NCI-H1436 treated with DMSO at 0.1 percent for 48 hours (cell line): ENCODE measurements around the gene TEAD1.
A peak's percentile ranks its signal among the peaks of the same experiment; 100 is the strongest.

Experiments used
- DNase-seq: peaks from one replicate; lab custom pipeline; 2025; lab: John Stamatoyannopoulos, UW

TEAD1 gene

GRCh38 chr11:12835286-12835685 is 161.1 kb downstream of the TEAD1 start:
- DNase-seq, result no peak

- DNase-seq, result no peak
These were observed 164.4 kb downstream of the TEAD1 start for GRCh38 chr11:12838463-12839123.

- DNase-seq, result no peak
These were observed 166.8 kb downstream of the TEAD1 start for GRCh38 chr11:12840871-12841660.

GRCh38 chr11:12841946-12842630 is 167.9 kb downstream of the TEAD1 start:
- DNase-seq, result no peak

GRCh38 chr11:12842933-12843636 is 168.9 kb downstream of the TEAD1 start:
- DNase-seq, result peak; percentile 81

GRCh38 chr11:12845163-12845562 is 170.9 kb downstream of the TEAD1 start:
- no peak for DNase-seq

GRCh38 chr11:12845739-12846358 is 171.6 kb downstream of the TEAD1 start:
- DNase-seq, result peak; percentile 72

- DNase-seq, result no peak
These were observed 172.8 kb downstream of the TEAD1 start for GRCh38 chr11:12846786-12847615.

GRCh38 chr11:12848413-12848812 is 174.2 kb downstream of the TEAD1 start:
- no peak for DNase-seq

- DNase-seq, result no peak
These were observed 179.1 kb downstream of the TEAD1 start for GRCh38 chr11:12853325-12853651.

GRCh38 chr11:12853652-12854296 is 179.6 kb downstream of the TEAD1 start:
- DNase-seq, result no peak

- DNase-seq, result no peak
These were observed 180.1 kb downstream of the TEAD1 start for GRCh38 chr11:12854297-12854661.

- DNase-seq, result no peak
These were observed 180.6 kb downstream of the TEAD1 start for GRCh38 chr11:12854829-12855228.

GRCh38 chr11:12856338-12856737 is 182.1 kb downstream of the TEAD1 start:
- no peak for DNase-seq

GRCh38 chr11:12857572-12857971 is 183.4 kb downstream of the TEAD1 start:
- no peak for DNase-seq

GRCh38 chr11:12859872-12860657 is 185.8 kb downstream of the TEAD1 start:
- no peak for DNase-seq

GRCh38 chr11:12860827-12861226 is 186.6 kb downstream of the TEAD1 start:
- no peak for DNase-seq

GRCh38 chr11:12862696-12863469 is 188.7 kb downstream of the TEAD1 start:
- no peak for DNase-seq

GRCh38 chr11:12863605-12864121 is 189.4 kb downstream of the TEAD1 start:
- DNase-seq, result no peak
